Measurements from ENCODE around the gene AVEN. TPM values are rescaled to one million over a fixed set of nuclear protein-coding genes. Genes with fewer than 3 reads are reported as not detected.

AVEN gene
- polyA plus RNA-seq, 1 of the 3 experiments (the other 2 are of a cell fraction), result 7.5 TPM

GRCh38 chr15:33874156-33874555 lies 164.8 kb downstream of the AVEN start (continued):
- no peak for TF ChIP-seq ZBTB33 (IDR thresholded peaks at IDR 0.05; ENCODE audit: borderline replicate concordance, low read depth)
- TF ChIP-seq RAD21 (IDR thresholded peaks at IDR 0.05; ENCODE audit: low read length), result no peak
- TF ChIP-seq IRF3 (IDR thresholded peaks at IDR 0.05; ENCODE audit: low read depth, low read length), result no peak
- TF ChIP-seq SMC3 (IDR thresholded peaks at IDR 0.05; ENCODE audit: low read depth, low read length), result no peak
- TF ChIP-seq REST (IDR thresholded peaks at IDR 0.05; ENCODE audit: low read depth, low read length), result no peak
- no peak for TF ChIP-seq NRF1 (IDR thresholded peaks at IDR 0.05; ENCODE audit: low read depth, low read length)
- TF ChIP-seq MXI1 (IDR thresholded peaks at IDR 0.05; ENCODE audit: low read depth, low read length), result no peak

- Histone ChIP-seq H3K4me2 (no peak overlapping the region), H3K27ac (ENCODE audit: low read depth in 2 of 2, low read length in 1 of 2) (peak overlapping the region in 1 of 2 experiments; percentile 24; a peak in 1 of 4 replicates), H4K20me1 (ENCODE audit: insufficient read depth) (no peaks in the 10 kb centered on the region), H3K27me3 (ENCODE audit: insufficient read depth) (no peaks in the 10 kb centered on the region), H3K79me2 (ENCODE audit: insufficient read depth) (no peaks in the 10 kb centered on the region), H3K9ac (no peak overlapping the region), H3F3A (replicated peaks; ENCODE audit: insufficient read depth) (no peaks in the 10 kb centered on the region), H2AFZ (ENCODE audit: low read depth) (no peak overlapping the region), H3K9me2 (no peaks in the 10 kb centered on the region), H3K4me1 (ENCODE audit: control insufficient read depth in 1 of 2, insufficient read depth in 2 of 2, low read depth in 1 of 2, low read length in 1 of 2) (peaks cover 0 to 9% of the 10 kb centered on the region in 2 experiments; a peak in 1 of 4 replicates), H3K9me3 (no peaks in the 10 kb centered on the region), H3K36me3 (replicated peaks in 1 of 2; ENCODE audit: control insufficient read depth in 1 of 2, insufficient read depth in 2 of 2, low read length in 1 of 2) (peaks cover 0 to 2% of the 10 kb centered on the region in 2 experiments), H3K4me3 (ENCODE audit: low read depth in 2 of 2, low read length in 1 of 2) (no peak overlapping the region)
- 89% methylated on average over 13 of the region's 13 CpGs for WGBS (ENCODE audit: low lambda C conversion rate)
- CTCF ChIA-PET, result interaction anchor here (1.1 kb wide), 1 partner anchor 137 kb away, joined by 4 read pairs; no protein-coding TSS in a partner anchor
- TF ChIP-seq NFIC (IDR thresholded peaks at IDR 0.05; ENCODE audit: borderline replicate concordance) (no peak), CHD2 (IDR thresholded peaks at IDR 0.05; ENCODE audit: low read length, partially characterized antibody) (no peak), FOXJ3 (CRISPR knock-in tag; IDR thresholded peaks at IDR 0.05) (no peak), TEAD4 (IDR thresholded peaks at IDR 0.05; ENCODE audit: borderline replicate concordance, insufficient read depth) (no peak), IRF3 (IDR thresholded peaks at IDR 0.05; ENCODE audit: low read depth, low read length) (no peak), GATA2 (CRISPR knock-in tag; IDR thresholded peaks at IDR 0.05) (no peak), GABPA (IDR thresholded peaks at IDR 0.05; ENCODE audit: low read depth) (no peak), ELF1 (IDR thresholded peaks at IDR 0.05) (no peak), FOSL2 (IDR thresholded peaks at IDR 0.05; ENCODE audit: borderline replicate concordance, low read depth) (no peak), USF1 (IDR thresholded peaks at IDR 0.05; ENCODE audit: borderline replicate concordance, low read depth) (no peak), MXI1 (IDR thresholded peaks at IDR 0.05; ENCODE audit: low read depth, low read length) (no peak), RAD21 (IDR thresholded peaks at IDR 0.05; ENCODE audit: low read length) (no peak), RCOR1 (IDR thresholded peaks at IDR 0.05; ENCODE audit: low read length) (no peak)
- POLR2A ChIA-PET, result no interaction called here
- DNase-seq, result no peak
Observed at GRCh38 chr15:33872416-33873106, 166.4 kb downstream of the AVEN start.
